ENCODE data around the gene SH3GLB1.

The SH3GLB1 gene

GRCh38 chr1:86773341-86774288 lies 69.2 kb downstream of the SH3GLB1 start:
- no peak overlapping the region for H3K9ac ChIP-seq (ENCODE audit: low read length in 2 of 2)
- H3K27ac ChIP-seq (ENCODE audit: low read length), result no peak overlapping the region
- H3K27me3 ChIP-seq (ENCODE audit: control insufficient read depth in 1 of 2, insufficient read depth in 2 of 2, low read length in 2 of 2), result no peaks in the 10 kb centered on the region
- no peaks in the 10 kb centered on the region for H3K9me3 ChIP-seq (ENCODE audit: control insufficient read depth in 2 of 2, low read length in 2 of 2)
- no peaks in the 10 kb centered on the region for H3K36me3 ChIP-seq (ENCODE audit: control insufficient read depth in 2 of 2, insufficient read depth in 2 of 2, low read length in 2 of 2)
- peak overlapping the region; percentile 9 to 29 for H3K4me3 ChIP-seq (ENCODE audit: low read length in 2 of 2)
- peaks cover 5% of the 10 kb centered on the region for H3K4me1 ChIP-seq (ENCODE audit: control insufficient read depth, insufficient read depth, low read length)

- H3K27me3 ChIP-seq (ENCODE audit: control insufficient read depth in 1 of 2, insufficient read depth in 2 of 2, low read length in 2 of 2), result no peaks in the 10 kb centered on the region
- no peaks in the 10 kb centered on the region for H3K36me3 ChIP-seq (ENCODE audit: control insufficient read depth in 2 of 2, insufficient read depth in 2 of 2, low read length in 2 of 2)
- H3K4me1 ChIP-seq (ENCODE audit: control insufficient read depth, insufficient read depth, low read length), result peaks cover 5% of the 10 kb centered on the region
- H3K9me3 ChIP-seq (ENCODE audit: control insufficient read depth in 2 of 2, low read length in 2 of 2), result no peaks in the 10 kb centered on the region
- H3K27ac ChIP-seq (ENCODE audit: low read length), result peak overlapping the region; percentile 19
- H3K4me3 ChIP-seq (ENCODE audit: low read length in 2 of 2), result peak overlapping the region; percentile 9 to 29
- H3K9ac ChIP-seq (ENCODE audit: low read length in 2 of 2), result no peak overlapping the region
These were observed 70.2 kb downstream of the SH3GLB1 start for GRCh38 chr1:86774305-86775295.

- Histone ChIP-seq H3K9me3 (ENCODE audit: control insufficient read depth in 2 of 2, low read length in 2 of 2) (no peaks in the 10 kb centered on the region), H3K4me3 (ENCODE audit: low read length in 2 of 2) (no peak overlapping the region), H3K36me3 (ENCODE audit: control insufficient read depth in 2 of 2, insufficient read depth in 2 of 2, low read length in 2 of 2) (no peaks in the 10 kb centered on the region), H3K27me3 (ENCODE audit: control insufficient read depth in 1 of 2, insufficient read depth in 2 of 2, low read length in 2 of 2) (no peaks in the 10 kb centered on the region), H3K27ac (ENCODE audit: low read length) (no peak overlapping the region), H3K9ac (ENCODE audit: low read length in 2 of 2) (no peak overlapping the region), H3K4me1 (ENCODE audit: control insufficient read depth, insufficient read depth, low read length) (peaks cover 5% of the 10 kb centered on the region)
These were observed 71.0 kb downstream of the SH3GLB1 start for GRCh38 chr1:86775395-86775794.

- no peaks in the 10 kb centered on the region for H3K36me3 ChIP-seq (ENCODE audit: control insufficient read depth in 2 of 2, insufficient read depth in 2 of 2, low read length in 2 of 2)
These were observed 71.7 kb downstream of the SH3GLB1 start for GRCh38 chr1:86776108-86776507.

GRCh38 chr1:86778569-86779239 lies 74.3 kb downstream of the SH3GLB1 start:
- H3K27ac ChIP-seq (ENCODE audit: low read length), result no peak overlapping the region

More at GRCh38 chr1:86776108-86776507, 71.7 kb downstream of the SH3GLB1 start:
- Histone ChIP-seq H3K9me3 (ENCODE audit: control insufficient read depth in 2 of 2, low read length in 2 of 2) (no peaks in the 10 kb centered on the region), H3K4me3 (ENCODE audit: low read length in 2 of 2) (no peak overlapping the region), H3K9ac (ENCODE audit: low read length in 2 of 2) (no peak overlapping the region), H3K27ac (ENCODE audit: low read length) (no peak overlapping the region), H3K27me3 (ENCODE audit: control insufficient read depth in 1 of 2, insufficient read depth in 2 of 2, low read length in 2 of 2) (no peaks in the 10 kb centered on the region), H3K4me1 (ENCODE audit: control insufficient read depth, insufficient read depth, low read length) (peaks cover 5% of the 10 kb centered on the region)

GRCh38 chr1:86779308-86780191 lies 75.2 kb downstream of the SH3GLB1 start:
- H3K9ac ChIP-seq (ENCODE audit: low read length in 2 of 2), result no peak overlapping the region
- no peaks in the 10 kb centered on the region for H3K9me3 ChIP-seq (ENCODE audit: control insufficient read depth in 2 of 2, low read length in 2 of 2)
- no peaks in the 10 kb centered on the region for H3K27me3 ChIP-seq (ENCODE audit: control insufficient read depth in 1 of 2, insufficient read depth in 2 of 2, low read length in 2 of 2)
- no peak overlapping the region for H3K4me3 ChIP-seq (ENCODE audit: low read length in 2 of 2)
- H3K36me3 ChIP-seq (ENCODE audit: control insufficient read depth in 2 of 2, insufficient read depth in 2 of 2, low read length in 2 of 2), result no peaks in the 10 kb centered on the region
- no peak overlapping the region for H3K27ac ChIP-seq (ENCODE audit: low read length)
- H3K4me1 ChIP-seq (ENCODE audit: control insufficient read depth, insufficient read depth, low read length), result no peaks in the 10 kb centered on the region

More at GRCh38 chr1:86778569-86779239, 74.3 kb downstream of the SH3GLB1 start:
- H3K27me3 ChIP-seq (ENCODE audit: control insufficient read depth in 1 of 2, insufficient read depth in 2 of 2, low read length in 2 of 2), result no peaks in the 10 kb centered on the region
- no peaks in the 10 kb centered on the region for H3K36me3 ChIP-seq (ENCODE audit: control insufficient read depth in 2 of 2, insufficient read depth in 2 of 2, low read length in 2 of 2)
- H3K4me3 ChIP-seq (ENCODE audit: low read length in 2 of 2), result no peak overlapping the region
- H3K4me1 ChIP-seq (ENCODE audit: control insufficient read depth, insufficient read depth, low read length), result peaks cover 5% of the 10 kb centered on the region
- no peak overlapping the region for H3K9ac ChIP-seq (ENCODE audit: low read length in 2 of 2)
- no peaks in the 10 kb centered on the region for H3K9me3 ChIP-seq (ENCODE audit: control insufficient read depth in 2 of 2, low read length in 2 of 2)

GRCh38 chr1:86782482-86782881 lies 78.1 kb downstream of the SH3GLB1 start:
- Histone ChIP-seq H3K9ac (ENCODE audit: low read length in 2 of 2) (no peak overlapping the region), H3K9me3 (ENCODE audit: control insufficient read depth in 2 of 2, low read length in 2 of 2) (no peaks in the 10 kb centered on the region), H3K27me3 (ENCODE audit: control insufficient read depth in 1 of 2, insufficient read depth in 2 of 2, low read length in 2 of 2) (no peaks in the 10 kb centered on the region), H3K36me3 (ENCODE audit: control insufficient read depth in 2 of 2, insufficient read depth in 2 of 2, low read length in 2 of 2) (no peaks in the 10 kb centered on the region), H3K4me1 (ENCODE audit: control insufficient read depth, insufficient read depth, low read length) (no peaks in the 10 kb centered on the region), H3K27ac (ENCODE audit: low read length) (no peak overlapping the region), H3K4me3 (ENCODE audit: low read length in 2 of 2) (no peak overlapping the region)

GRCh38 chr1:86787621-86788020 lies 83.2 kb downstream of the SH3GLB1 start:
- H3K4me3 ChIP-seq (ENCODE audit: low read length in 2 of 2), result no peak overlapping the region
- H3K27ac ChIP-seq (ENCODE audit: low read length), result no peak overlapping the region
- H3K9ac ChIP-seq (ENCODE audit: low read length in 2 of 2), result no peak overlapping the region
- no peaks in the 10 kb centered on the region for H3K27me3 ChIP-seq (ENCODE audit: control insufficient read depth in 1 of 2, insufficient read depth in 2 of 2, low read length in 2 of 2)
- no peaks in the 10 kb centered on the region for H3K36me3 ChIP-seq (ENCODE audit: control insufficient read depth in 2 of 2, insufficient read depth in 2 of 2, low read length in 2 of 2)
- peaks cover 2% of the 10 kb centered on the region for H3K4me1 ChIP-seq (ENCODE audit: control insufficient read depth, insufficient read depth, low read length)
- H3K9me3 ChIP-seq (ENCODE audit: control insufficient read depth in 2 of 2, low read length in 2 of 2), result no peaks in the 10 kb centered on the region

GRCh38 chr1:86788300-86789206 lies 84.2 kb downstream of the SH3GLB1 start:
- no peaks in the 10 kb centered on the region for H3K27me3 ChIP-seq (ENCODE audit: control insufficient read depth in 1 of 2, insufficient read depth in 2 of 2, low read length in 2 of 2)
- peaks cover 10% of the 10 kb centered on the region for H3K4me1 ChIP-seq (ENCODE audit: control insufficient read depth, insufficient read depth, low read length)
- H3K27ac ChIP-seq (ENCODE audit: low read length), result no peak overlapping the region
- no peaks in the 10 kb centered on the region for H3K36me3 ChIP-seq (ENCODE audit: control insufficient read depth in 2 of 2, insufficient read depth in 2 of 2, low read length in 2 of 2)
- H3K4me3 ChIP-seq (ENCODE audit: low read length in 2 of 2), result no peak overlapping the region
- H3K9me3 ChIP-seq (ENCODE audit: control insufficient read depth in 2 of 2, low read length in 2 of 2), result no peaks in the 10 kb centered on the region
- H3K9ac ChIP-seq (ENCODE audit: low read length in 2 of 2), result no peak overlapping the region
